H1 (cell line): ENCODE measurements around the gene PDE4D.

ENCODE experiments used
- GTF2F1 ChIP-seq: IDR thresholded peaks from 2 replicates; pipeline ENCODE4 v1.6.1; 2012; ENCODE audit warnings: low read depth, low read length, improper control_type of control experiment, borderline replicate concordance
- POLR2A ChIP-seq, 2 experiments: IDR thresholded peaks; 1 replicate in 1 of 2; 2 replicates in 1 of 2; pipeline ENCODE4 v1.6.1; 2011; ENCODE audit warnings: low read depth in 2 of 2, low read length in 2 of 2, mild to moderate bottlenecking in 2 of 2; ENCODE audit errors: control extremely low read depth in 1 of 2
- SIN3A ChIP-seq, 2 experiments: IDR thresholded peaks in 1 of 2; conservative IDR thresholded peaks in 1 of 2; 2 replicates each; pipeline ENCODE4 v1.6.1; 2011 to 2012; ENCODE audit warnings: low read length in 2 of 2, improper control_type of control experiment in 1 of 2, low read depth in 1 of 2, mild to moderate bottlenecking in 1 of 2
- SP1 ChIP-seq: IDR thresholded peaks from 2 replicates; pipeline ENCODE4 v1.6.1; 2011; ENCODE audit warnings: low read depth, low read length
- TAF1 ChIP-seq: IDR thresholded peaks from 2 replicates; pipeline ENCODE4 v1.6.1; 2011; ENCODE audit warnings: mild to moderate bottlenecking, low read depth, low read length
- ZNF274 ChIP-seq: IDR thresholded peaks from 2 replicates; pipeline ENCODE4 v1.7.0; 2012; ENCODE audit warnings: low read length, borderline replicate concordance; ENCODE audit errors: extremely low read depth

GRCh38 chr5:59823420-59823819, 70.1 kb downstream of the PDE4D start:
- no peak for TF ChIP-seq GTF2F1
- no peak for TF ChIP-seq TAF1
- no peak for TF ChIP-seq ZNF274
- TF ChIP-seq SP1 = no peak
- no peak for TF ChIP-seq POLR2A (IDR thresholded peaks at IDR 0.05; ENCODE audit: control extremely low read depth in 1 of 2, low read depth in 2 of 2, low read length in 2 of 2)
- TF ChIP-seq SIN3A (conservative IDR thresholded peaks at IDR 0.05 in 1 of 2, IDR thresholded peaks at IDR 0.05 in 1 of 2; ENCODE audit: low read depth in 1 of 2, low read length in 2 of 2) = no peak
